Prostate gland (tissue), 2 donors: ENCODE data around the gene ZNF181. TPM values are rescaled to one million over a fixed set of nuclear protein-coding genes. Genes with fewer than 3 reads are reported as not detected.

ENCODE experiments used
- DNase-seq: peaks from one replicate; pipeline ENCODE4 v3.0.0-alpha.2; 2019; ENCODE audit warnings: low spot score
- H3K27ac ChIP-seq, 2 donors: fragments of 200-600 bp; sonication (generic); 2 replicates each; pipeline ENCODE4 v1.5.1; 2017 to 2019
- H3K27me3 ChIP-seq: fragments of 200-600 bp; sonication (generic); replicated peaks from 2 replicates; pipeline ENCODE4 v1.5.1; 2019; ENCODE audit not compliant: insufficient read depth
- H3K36me3 ChIP-seq, 2 donors: fragments of 200-600 bp; sonication (generic); 1 replicate in 1 of 2; 2 replicates in 1 of 2; pipeline versions ENCODE4 v1.5.1 to v1.8.1; 2017 to 2019
- H3K4me1 ChIP-seq: fragments of 200-600 bp; sonication (generic); replicated peaks from 2 replicates; pipeline ENCODE4 v1.5.1; 2019
- H3K4me3 ChIP-seq, 2 donors: fragments of 200-600 bp; sonication (generic); 2 replicates each; pipeline ENCODE4 v1.5.1; 2017 to 2019
- H3K9me3 ChIP-seq: fragments of 200-600 bp; sonication (generic); 2 replicates; pipeline ENCODE4 v1.5.1; 2017
- POLR2A ChIP-seq: fragments of 450-650 bp; IDR thresholded peaks from one replicate; pipeline ENCODE4 v1.6.1; 2016; ENCODE audit warnings: antibody characterized with exemption, mild to moderate bottlenecking
- POLR2AphosphoS5 ChIP-seq: sonication (generic); formaldehyde crosslinking; IDR thresholded peaks from one replicate; pipeline ENCODE4 v1.6.1; 2017; ENCODE audit warnings: antibody characterized with exemption
- WGBS: methylation state at CpG from one replicate; pipeline ENCODE4 v1.1.5; 2018; 5-methylcytosine and 5-hydroxymethylcytosine counted together
- intact Hi-C: fragments of 100-400 bp; cut with DNase I; formaldehyde crosslinking; loops from one replicate; pipeline ENCODE4 v1.14.2; 2022
- total RNA-seq, 2 donors: library from RNA; depleted of rRNA; stranded (reverse); fragments of >200 nt; gene quantifications; one replicate each; pipeline ENCODE4 v1.1.0, GENCODE V29; 2016
- TF ChIP-seq, protein P1 (sequence below), 4 experiments: fragments of 200-600 bp in 2 of 4; fragments of 450-650 bp in 2 of 4; sonication (generic) in 2 of 4; IDR thresholded peaks; 1 replicate in 3 of 4; 2 replicates in 1 of 4; pipeline ENCODE4 v1.5.1; 2016 to 2019; ENCODE audit warnings: antibody characterized with exemption in 4 of 4, mild to moderate bottlenecking in 2 of 4, moderate library complexity in 2 of 4

ZNF181 gene
- total RNA-seq, 2 donors from 2014 or later = 18.1 to 38.1 TPM

DNA sequence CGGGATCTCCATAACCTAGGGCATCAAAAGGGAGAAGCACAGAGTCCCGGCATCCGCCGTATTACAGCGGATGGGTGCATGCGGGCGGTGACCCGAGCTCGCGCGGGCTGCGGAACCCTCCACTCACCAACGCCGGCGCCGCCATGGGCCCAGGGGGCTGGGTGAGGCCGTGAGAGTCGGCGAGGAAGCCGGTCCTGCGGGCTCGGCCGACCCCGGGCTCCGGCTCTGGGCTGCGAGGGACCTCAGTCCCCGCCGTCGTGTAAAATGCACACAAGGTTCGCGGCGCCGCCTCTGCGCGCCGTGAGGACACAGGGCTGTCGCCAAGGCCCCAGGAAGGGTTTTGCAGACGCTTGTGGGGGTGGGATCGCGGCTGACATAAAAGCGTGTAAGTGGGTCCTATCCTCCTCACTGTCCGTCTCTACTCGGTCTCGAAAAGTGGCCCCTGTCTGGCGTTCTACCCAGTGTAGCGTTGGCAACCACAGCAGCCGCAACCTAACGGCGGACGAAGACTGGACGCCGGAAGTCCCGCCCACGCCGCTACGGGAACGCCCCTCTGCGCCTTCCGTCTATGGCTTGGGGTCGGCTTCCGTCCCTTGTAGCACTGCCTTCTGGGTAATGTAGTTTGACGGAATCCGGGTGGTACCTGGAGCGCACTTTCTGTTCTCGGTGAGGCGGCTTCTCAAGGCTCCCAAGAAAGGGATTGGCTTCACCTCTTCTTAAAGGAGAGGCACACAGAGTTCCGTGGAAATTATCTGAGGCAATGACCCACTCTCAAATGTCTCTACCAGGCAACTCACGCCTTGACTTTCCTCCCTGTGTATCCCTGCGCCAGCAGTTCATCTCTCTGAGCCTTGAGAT, 38.9 kb downstream of the ZNF181 start, which contains the start of gene ZNF599:
ZNF599 (minus strand) TSS at position 519 of the 858 bp plus-strand sequence; CDS start at position 145, 374 bp downstream.
- H3K27ac ChIP-seq = peak within 1 kb of the TSS; percentile 59 to 73
- intact Hi-C loops = loop anchor here (5.0 kb wide), 1 partner anchor 41 kb away; the partner anchor contains the start of gene ZNF181
- WGBS = 4% methylated on average over 54 of the region's 69 CpGs
- H3K4me1 ChIP-seq = no peaks in the 10 kb centered on the region
- no peaks in the 10 kb centered on the region for H3K9me3 ChIP-seq
- TF ChIP-seq POLR2A = peak; percentile 31
- TF ChIP-seq, protein P1, sequence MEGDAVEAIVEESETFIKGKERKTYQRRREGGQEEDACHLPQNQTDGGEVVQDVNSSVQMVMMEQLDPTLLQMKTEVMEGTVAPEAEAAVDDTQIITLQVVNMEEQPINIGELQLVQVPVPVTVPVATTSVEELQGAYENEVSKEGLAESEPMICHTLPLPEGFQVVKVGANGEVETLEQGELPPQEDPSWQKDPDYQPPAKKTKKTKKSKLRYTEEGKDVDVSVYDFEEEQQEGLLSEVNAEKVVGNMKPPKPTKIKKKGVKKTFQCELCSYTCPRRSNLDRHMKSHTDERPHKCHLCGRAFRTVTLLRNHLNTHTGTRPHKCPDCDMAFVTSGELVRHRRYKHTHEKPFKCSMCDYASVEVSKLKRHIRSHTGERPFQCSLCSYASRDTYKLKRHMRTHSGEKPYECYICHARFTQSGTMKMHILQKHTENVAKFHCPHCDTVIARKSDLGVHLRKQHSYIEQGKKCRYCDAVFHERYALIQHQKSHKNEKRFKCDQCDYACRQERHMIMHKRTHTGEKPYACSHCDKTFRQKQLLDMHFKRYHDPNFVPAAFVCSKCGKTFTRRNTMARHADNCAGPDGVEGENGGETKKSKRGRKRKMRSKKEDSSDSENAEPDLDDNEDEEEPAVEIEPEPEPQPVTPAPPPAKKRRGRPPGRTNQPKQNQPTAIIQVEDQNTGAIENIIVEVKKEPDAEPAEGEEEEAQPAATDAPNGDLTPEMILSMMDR (IDR thresholded peaks at IDR 0.05) = peak in 1 of 4 experiments; percentile 15
- TF ChIP-seq POLR2AphosphoS5 = peak; percentile 99
- no peaks in the 10 kb centered on the region for H3K36me3 ChIP-seq
- no peaks in the 10 kb centered on the region for H3K27me3 ChIP-seq
- peak; percentile 90 for DNase-seq
- H3K4me3 ChIP-seq = peak within 1 kb of the TSS; percentile 68 to 74

DNA sequence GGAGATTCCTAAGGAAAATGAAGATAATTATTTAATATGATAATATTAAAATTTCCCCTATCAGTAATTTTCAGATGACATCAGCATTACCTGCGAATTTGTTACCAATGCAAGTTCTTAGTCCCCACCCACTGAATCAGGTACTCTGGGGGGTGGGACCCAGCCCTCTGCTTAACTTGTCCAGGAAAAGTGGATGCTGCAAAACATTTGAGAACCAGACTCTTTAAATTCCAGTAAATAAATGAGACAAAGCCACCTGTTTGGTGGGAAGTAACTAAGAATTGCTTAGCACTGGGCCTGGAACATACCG, 39.5 kb downstream of the ZNF181 start:
- no peak for TF ChIP-seq POLR2A
- Histone ChIP-seq H3K4me3 (peak overlapping the region in 1 of 2 donors; percentile 68), H3K9me3 (no peaks in the 10 kb centered on the region), H3K4me1 (no peaks in the 10 kb centered on the region), H3K36me3 (no peaks in the 10 kb centered on the region), H3K27me3 (no peaks in the 10 kb centered on the region), H3K27ac (no peak overlapping the region)
- 73% methylated on average over 2 of the region's 2 CpGs for WGBS
- intact Hi-C loops = loop anchor here (5.0 kb wide), 1 partner anchor 41 kb away; the partner anchor contains the start of gene ZNF181
- no peak for DNase-seq

DNA sequence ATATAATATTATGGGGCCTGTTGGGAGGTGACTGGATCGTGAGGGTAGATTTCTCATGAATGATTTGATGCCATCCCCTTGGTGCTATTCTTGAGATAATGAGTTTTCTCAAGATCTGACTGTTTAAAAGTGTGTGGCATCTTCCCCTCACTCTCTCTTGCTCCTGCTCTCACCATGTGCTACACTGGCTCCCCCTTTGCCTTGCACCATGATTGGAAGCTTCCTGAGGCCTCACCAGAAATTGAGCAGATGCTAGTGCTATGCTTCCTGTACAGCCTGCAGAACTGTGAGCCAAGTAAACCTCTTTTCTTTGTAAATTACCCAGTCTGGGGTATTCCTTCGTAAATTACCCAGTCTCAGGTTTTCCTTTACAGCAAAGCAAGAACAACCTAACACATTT, 40.8 kb downstream of the ZNF181 start:
- Histone ChIP-seq H3K36me3 (no peaks in the 10 kb centered on the region), H3K4me1 (no peaks in the 10 kb centered on the region), H3K9me3 (no peaks in the 10 kb centered on the region), H3K27me3 (no peaks in the 10 kb centered on the region), H3K4me3 (no peak overlapping the region), H3K27ac (no peak overlapping the region)
- no peak for DNase-seq
- no peak for TF ChIP-seq POLR2AphosphoS5
- WGBS = 73% methylated on average over 2 of the region's 2 CpGs
- intact Hi-C loops = loop anchor here (5.0 kb wide), 1 partner anchor 43 kb away; the partner anchor contains the start of gene ZNF181

DNA sequence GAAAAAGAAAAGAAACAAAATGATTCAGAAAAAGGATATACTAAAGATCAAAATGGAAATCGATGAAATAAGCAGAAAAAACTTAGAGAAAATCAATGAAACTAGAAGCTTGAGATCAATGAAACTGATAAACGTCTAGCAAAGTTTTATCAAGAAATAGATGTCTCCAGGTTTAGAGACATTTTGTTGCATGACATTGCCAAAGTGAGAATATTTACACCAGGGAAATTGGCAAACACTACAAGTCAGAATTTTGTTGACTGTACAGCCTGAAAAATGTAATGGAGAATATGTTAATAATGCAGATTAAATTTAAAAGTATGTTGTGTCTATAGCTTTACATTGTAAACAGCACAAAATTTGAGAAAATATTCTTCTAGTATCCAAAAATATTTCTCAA, 44.3 kb downstream of the ZNF181 start:
- no peak for DNase-seq
- Histone ChIP-seq H3K4me3 (no peak overlapping the region), H3K27ac (no peak overlapping the region), H3K36me3 (no peaks in the 10 kb centered on the region), H3K27me3 (no peaks in the 10 kb centered on the region), H3K4me1 (no peaks in the 10 kb centered on the region), H3K9me3 (no peaks in the 10 kb centered on the region)
- TF ChIP-seq POLR2A = no peak
- TF ChIP-seq, protein P1 (IDR thresholded peaks at IDR 0.05) = no peak
- no peak for TF ChIP-seq POLR2AphosphoS5
- WGBS = 76% methylated on average over 2 of the region's 2 CpGs
- intact Hi-C loops = no loop called here

DNA sequence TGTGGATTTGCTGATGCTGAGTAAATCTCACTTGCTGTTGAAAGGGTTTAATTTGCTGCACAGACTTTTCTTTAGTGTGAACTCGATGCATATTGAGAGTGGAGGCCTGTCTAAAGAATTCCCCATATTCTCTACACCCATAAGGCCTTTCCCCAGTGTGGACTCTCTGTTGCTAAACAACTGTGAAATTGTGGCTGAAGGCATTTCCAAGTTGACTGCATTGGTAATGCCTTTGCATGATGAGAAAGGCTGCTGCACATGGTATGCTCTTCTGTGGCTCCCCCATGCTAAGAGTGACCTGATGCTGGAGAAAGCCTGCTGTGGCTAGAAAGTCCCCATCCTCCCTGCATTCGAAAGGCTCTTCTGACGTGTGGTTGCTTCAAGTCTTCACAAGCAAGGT, 45.6 kb downstream of the ZNF181 start:
- no peaks in the 10 kb centered on the region for H3K27me3 ChIP-seq
- H3K27ac ChIP-seq = no peak overlapping the region
- H3K4me1 ChIP-seq = no peaks in the 10 kb centered on the region
- no peak overlapping the region for H3K4me3 ChIP-seq
- no peaks in the 10 kb centered on the region for H3K36me3 ChIP-seq
- no peak for DNase-seq
- no peaks in the 10 kb centered on the region for H3K9me3 ChIP-seq
- intact Hi-C loops = no loop called here
- TF ChIP-seq POLR2A (no peak), POLR2AphosphoS5 (no peak)
- TF ChIP-seq, protein P1 (IDR thresholded peaks at IDR 0.05) = no peak
- WGBS = 80% methylated on average over 3 of the region's 3 CpGs
